SK-N-MC (cell line): Measurements from ENCODE around the gene SHB.

Experiments used
- EZH2 ChIP-seq: fragments of 200-600 bp; sonication (generic); IDR thresholded peaks from one replicate; pipeline ENCODE4 v1.6.1; 2017; ENCODE audit warnings: antibody characterized with exemption
- POLR2AphosphoS5 ChIP-seq: IDR thresholded peaks from 2 replicates; pipeline ENCODE4 v1.6.1; 2012; ENCODE audit warnings: mild to moderate bottlenecking, low read depth, low read length, borderline replicate concordance

DNA sequence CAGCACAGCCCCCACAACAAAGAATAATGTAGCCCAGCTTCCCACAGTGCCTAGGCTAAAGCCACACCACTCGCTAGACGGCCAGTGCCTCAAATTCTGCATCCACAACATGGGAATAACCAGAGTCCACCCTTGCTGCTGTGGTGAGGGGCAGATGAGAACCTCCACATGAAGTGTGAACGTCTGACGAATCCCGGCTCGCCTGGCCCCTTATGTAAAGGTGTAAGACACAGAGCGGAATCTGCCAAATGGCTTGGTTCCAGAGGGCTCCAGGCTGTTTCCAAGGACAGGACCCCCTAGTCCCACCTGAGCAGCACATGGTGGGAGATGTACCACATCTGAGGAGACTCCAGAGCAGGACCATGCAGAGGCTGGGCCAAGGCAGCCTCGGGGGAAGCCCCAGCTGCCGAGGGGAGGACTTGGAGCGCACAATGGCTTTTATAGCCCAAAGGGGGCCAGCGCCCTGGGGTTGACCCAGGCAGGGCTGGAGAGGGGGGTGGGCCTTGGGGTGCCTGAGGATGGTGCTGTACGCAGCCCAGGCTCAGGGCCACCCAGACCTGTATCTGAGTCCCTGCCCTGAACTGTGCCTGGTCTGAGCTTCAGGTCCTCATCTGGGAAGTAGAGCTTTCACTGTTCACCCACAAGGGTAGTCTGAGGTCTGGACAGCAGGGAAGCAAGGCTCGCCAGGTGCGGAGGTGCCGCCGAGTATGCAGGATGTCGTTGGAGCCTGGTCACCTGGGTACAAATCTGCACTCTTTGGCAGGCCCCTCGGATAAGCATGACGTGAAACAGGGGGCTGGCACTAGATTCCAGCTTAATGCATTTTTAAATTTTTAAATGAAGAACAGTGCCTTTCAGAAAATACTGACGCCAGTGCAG lies 140.2 kb downstream of the SHB start:
- TF ChIP-seq EZH2 (no peak), POLR2AphosphoS5 (no peak)
